ENCODE results near the gene NOL8. TPM values are rescaled to one million over a fixed set of nuclear protein-coding genes. Genes with fewer than 3 reads are reported as not detected.

NOL8 gene
- 13.1 TPM for total RNA-seq
- long read RNA-seq, full-length matches to known transcripts, result 1 of 16 reads
- long read RNA-seq, partial matches to known transcripts, result 12 of 16 reads
- long read RNA-seq, other reads (novel, unspliced or antisense), result 3 of 16 reads

- peak; percentile 98 for ATAC-seq
- DNase-seq, result peak; percentile 89
- intact Hi-C loops (cut with micrococcal nuclease), result no loop called here
These were observed at the start of gene NOL8, which contains the start of gene CENPP for GRCh38 chr9:92325269-92325990. NOL8 (minus strand) TSS chr9:92325350; CDS start chr9:92324161, 1,189 bp downstream. CENPP (plus strand) TSS chr9:92325953.

- intact Hi-C loops (cut with micrococcal nuclease), result no loop called here
- ATAC-seq, result no peak
- no peak for DNase-seq
These were observed 48.0 kb upstream of the NOL8 start for GRCh38 chr9:92373167-92373566.

- intact Hi-C loops (cut with micrococcal nuclease), result no loop called here
- no peak for DNase-seq
These were observed 43.9 kb upstream of the NOL8 start for GRCh38 chr9:92369075-92369474.

GRCh38 chr9:92360083-92360482 lies 34.9 kb upstream of the NOL8 start:
- ATAC-seq, result no peak
- DNase-seq, result no peak
- intact Hi-C loops (cut with micrococcal nuclease), result no loop called here

More at GRCh38 chr9:92369075-92369474, 43.9 kb upstream of the NOL8 start:
- ATAC-seq, result no peak

GRCh38 chr9:92359394-92359995 lies 34.3 kb upstream of the NOL8 start:
- intact Hi-C loops (cut with micrococcal nuclease), result no loop called here
- no peak for ATAC-seq
- DNase-seq, result no peak

- no peak for ATAC-seq
- intact Hi-C loops (cut with micrococcal nuclease), result no loop called here
- no peak for DNase-seq
These were observed 27.9 kb upstream of the NOL8 start for GRCh38 chr9:92353051-92353450.

GRCh38 chr9:92350740-92351133 lies 25.6 kb upstream of the NOL8 start:
- ATAC-seq (peak; percentile 23), DNase-seq (no peak)
- intact Hi-C loops (cut with micrococcal nuclease), result no loop called here

- no peak for DNase-seq
- intact Hi-C loops (cut with micrococcal nuclease), result loop anchor here (10.0 kb wide), 1 partner anchor 285 kb away; no protein-coding TSS in a partner anchor
- peak; percentile 73 for ATAC-seq
These were observed 24.9 kb upstream of the NOL8 start for GRCh38 chr9:92349771-92350739.

- ATAC-seq, result no peak
- no peak for DNase-seq
- intact Hi-C loops (cut with micrococcal nuclease), result loop anchor here (10.0 kb wide), 1 partner anchor 289 kb away; no protein-coding TSS in a partner anchor
These were observed 20.4 kb upstream of the NOL8 start for GRCh38 chr9:92345582-92345981.

GRCh38 chr9:92342825-92343488 lies 17.8 kb upstream of the NOL8 start:
- intact Hi-C loops (cut with micrococcal nuclease), result loop anchor here (10.0 kb wide), 1 partner anchor 292 kb away; no protein-coding TSS in a partner anchor
- DNase-seq, result no peak
- no peak for ATAC-seq

GRCh38 chr9:92341578-92341977 lies 16.4 kb upstream of the NOL8 start:
- DNase-seq (no peak), ATAC-seq (no peak)
- intact Hi-C loops (cut with micrococcal nuclease), result loop anchor here (10.0 kb wide), 1 partner anchor 293 kb away; no protein-coding TSS in a partner anchor

- intact Hi-C loops (cut with micrococcal nuclease), result no loop called here
- peak; percentile 60 for ATAC-seq
- DNase-seq, result no peak
These were observed 8.1 kb upstream of the NOL8 start for GRCh38 chr9:92333282-92333634.

- intact Hi-C loops (cut with micrococcal nuclease), result no loop called here
- DNase-seq (peak; percentile 44), ATAC-seq (peak; percentile 91)
These were observed 7.6 kb upstream of the NOL8 start for GRCh38 chr9:92332577-92333281.

GRCh38 chr9:92328225-92328624 lies 3.1 kb upstream of the NOL8 start:
- no peak for DNase-seq
- ATAC-seq, result no peak
- intact Hi-C loops (cut with micrococcal nuclease), result no loop called here

GRCh38 chr9:92327283-92327850 lies 2.2 kb upstream of the NOL8 start:
- ATAC-seq, result no peak

GRCh38 chr9:92325991-92326500 lies 896 bp upstream of the NOL8 start:
- DNase-seq, result no peak
- intact Hi-C loops (cut with micrococcal nuclease), result no loop called here
- no peak for ATAC-seq

More at GRCh38 chr9:92327283-92327850, 2.2 kb upstream of the NOL8 start:
- intact Hi-C loops (cut with micrococcal nuclease), result no loop called here
- no peak for DNase-seq

GRCh38 chr9:92324889-92325268 lies 271 bp downstream of the NOL8 start:
- DNase-seq (no peak), ATAC-seq (peak; percentile 53)
- intact Hi-C loops (cut with micrococcal nuclease), result no loop called here

- intact Hi-C loops (cut with micrococcal nuclease), result no loop called here
- ATAC-seq, result no peak
- DNase-seq, result no peak
These were observed 719 bp downstream of the NOL8 start for GRCh38 chr9:92324431-92324830.
